ENCODE data around the gene OPCML.

GRCh38 chr11:132680584-132680983 is 851.7 kb downstream of the OPCML start:
- no peak for TF ChIP-seq CTCF (IDR thresholded peaks at IDR 0.05)
- no peak for TF ChIP-seq POLR2AphosphoS5 (IDR thresholded peaks at IDR 0.05)
- TF ChIP-seq POLR2A (IDR thresholded peaks at IDR 0.05; ENCODE audit: low read depth), result no peak
- no peak for TF ChIP-seq EP300 (IDR thresholded peaks at IDR 0.05)

All from esophagus muscularis mucosa (tissue), 4 donors.